Endometrial microvascular endothelial cells (primary cell): ENCODE results near the gene DUSP7. TPM values are rescaled to one million over a fixed set of nuclear protein-coding genes. Genes with fewer than 3 reads are reported as not detected.

Source experiments
- in situ Hi-C: cut with HindIII; loops from 2 replicates; pipeline ENCODE4 v1.10.0; 2017; ENCODE audit warnings: low sequenced_read_pairs, low pct_unique_long_range_greater_than_20kb; ENCODE audit errors: inconsistent ontology term
- total RNA-seq: library from RNA; depleted of rRNA; stranded (reverse); fragments of >200 nt; gene quantifications from one replicate; pipeline ENCODE4 v1.2.3, GENCODE V29; 2015; ENCODE audit errors: inconsistent ontology term

DUSP7 gene, protein sequence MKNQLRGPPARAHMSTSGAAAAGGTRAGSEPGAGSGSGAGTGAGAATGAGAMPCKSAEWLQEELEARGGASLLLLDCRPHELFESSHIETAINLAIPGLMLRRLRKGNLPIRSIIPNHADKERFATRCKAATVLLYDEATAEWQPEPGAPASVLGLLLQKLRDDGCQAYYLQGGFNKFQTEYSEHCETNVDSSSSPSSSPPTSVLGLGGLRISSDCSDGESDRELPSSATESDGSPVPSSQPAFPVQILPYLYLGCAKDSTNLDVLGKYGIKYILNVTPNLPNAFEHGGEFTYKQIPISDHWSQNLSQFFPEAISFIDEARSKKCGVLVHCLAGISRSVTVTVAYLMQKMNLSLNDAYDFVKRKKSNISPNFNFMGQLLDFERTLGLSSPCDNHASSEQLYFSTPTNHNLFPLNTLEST
- 29.4 TPM for total RNA-seq

DNA sequence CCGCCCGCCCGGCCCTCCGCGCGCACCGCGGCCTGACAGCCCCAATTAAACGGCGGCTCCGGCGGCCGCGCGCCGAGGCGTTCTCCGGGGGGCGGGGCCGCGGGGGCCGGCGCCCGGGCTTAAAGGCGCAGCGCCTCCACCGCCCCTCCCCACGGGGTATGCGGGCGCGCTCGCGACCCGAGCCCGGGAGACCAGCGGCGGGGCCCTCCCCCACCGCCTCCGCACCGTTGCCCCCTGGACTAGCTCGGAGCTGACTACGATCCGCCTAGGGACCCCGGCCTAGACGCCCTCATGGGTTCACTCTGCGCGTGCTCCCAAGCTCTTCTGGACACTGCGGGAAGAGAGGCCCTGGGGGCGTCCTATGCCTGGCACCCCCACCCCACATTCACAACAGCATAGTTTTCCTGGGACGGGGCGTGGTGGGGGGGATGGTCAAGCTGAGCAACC, at the start of gene DUSP7:
Gene DUSP7, minus strand, starts transcription at position 51 of the 447 bp plus-strand sequence. CDS start 205 bp downstream, outside the sequence.
- in situ Hi-C loops = no loop called here

DNA sequence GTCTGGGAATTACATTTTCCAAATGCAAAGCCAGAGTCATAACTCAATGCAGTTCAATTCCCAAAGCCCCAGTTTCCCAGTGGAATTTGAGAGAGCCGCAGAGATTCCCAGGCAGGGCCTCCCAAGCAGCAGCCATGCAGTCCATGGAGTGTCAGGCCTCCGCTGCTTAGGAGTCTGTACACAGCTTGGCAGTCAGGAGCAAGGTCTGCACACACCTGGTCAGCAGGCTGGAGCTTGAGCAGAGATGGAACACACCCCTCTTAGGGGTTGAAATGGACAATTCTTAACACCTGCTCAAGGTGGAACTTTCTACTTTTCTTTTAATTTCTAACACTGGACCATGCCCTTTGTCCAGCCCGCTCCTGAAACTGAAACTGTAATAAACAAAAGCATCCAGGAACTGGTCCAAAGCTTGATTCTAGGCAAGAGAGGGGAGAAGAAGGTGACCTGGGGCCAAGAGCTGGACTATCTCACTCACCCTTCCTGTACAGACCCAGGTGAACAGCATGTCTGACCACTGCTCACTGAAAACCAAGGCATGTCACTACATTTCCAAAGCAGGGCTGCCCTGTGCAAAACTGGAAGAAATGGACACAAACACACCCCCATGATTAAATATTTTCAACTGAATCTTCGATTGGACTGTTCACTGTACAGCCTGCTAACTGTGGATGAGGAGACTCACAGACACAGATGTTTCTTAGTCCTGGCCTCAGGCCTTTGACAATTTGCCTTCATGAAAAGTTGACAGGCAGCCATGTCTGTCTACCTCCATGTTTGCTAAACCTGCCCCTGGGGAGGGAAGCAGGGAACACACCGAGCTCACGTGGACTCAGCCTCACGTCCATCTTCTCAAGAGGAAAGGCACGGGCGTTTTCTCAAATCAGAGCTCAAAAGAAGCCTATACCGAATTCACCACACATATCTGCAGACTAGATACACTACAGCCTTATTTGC, 48.6 kb upstream of the DUSP7 start:
- in situ Hi-C loops = no loop called here

DNA sequence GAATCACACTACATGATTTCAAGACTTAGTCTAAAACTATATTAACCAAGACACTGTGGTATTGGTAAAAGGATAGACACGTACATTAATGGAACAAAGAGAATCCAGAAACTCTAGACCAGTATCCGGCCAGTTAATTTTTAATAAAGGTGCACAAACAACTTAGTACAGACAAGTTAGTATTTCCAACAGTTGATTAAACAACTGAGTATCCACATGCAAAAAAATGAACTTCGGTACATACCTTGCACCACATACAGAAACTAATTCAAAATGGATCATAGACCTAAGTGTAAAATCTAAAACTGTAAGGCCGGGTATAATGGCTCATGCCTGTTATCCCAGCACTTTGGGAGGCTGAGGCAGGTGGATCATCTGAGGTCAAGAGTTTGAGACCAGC, 46.6 kb upstream of the DUSP7 start:
- in situ Hi-C loops = no loop called here

DNA sequence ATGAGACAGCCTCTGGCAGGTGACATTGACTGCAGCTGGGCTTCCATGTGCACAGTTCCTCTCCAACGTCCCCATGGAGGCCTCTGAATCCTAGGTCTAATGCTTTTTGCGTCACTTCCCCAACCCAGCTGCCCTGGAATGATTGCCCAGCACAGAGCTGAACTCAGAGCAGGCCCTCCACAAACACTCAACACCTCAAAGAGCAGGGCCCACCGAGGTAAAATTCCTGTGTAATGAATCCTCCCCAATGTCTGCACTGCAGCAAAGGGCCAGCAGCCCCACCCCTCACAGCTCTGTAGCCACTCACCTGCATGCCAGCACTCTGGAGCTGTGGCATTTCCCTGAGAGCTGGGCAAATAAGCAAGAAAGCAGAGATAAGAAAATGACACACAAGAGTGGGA, 42.6 kb upstream of the DUSP7 start:
- in situ Hi-C loops = no loop called here

DNA sequence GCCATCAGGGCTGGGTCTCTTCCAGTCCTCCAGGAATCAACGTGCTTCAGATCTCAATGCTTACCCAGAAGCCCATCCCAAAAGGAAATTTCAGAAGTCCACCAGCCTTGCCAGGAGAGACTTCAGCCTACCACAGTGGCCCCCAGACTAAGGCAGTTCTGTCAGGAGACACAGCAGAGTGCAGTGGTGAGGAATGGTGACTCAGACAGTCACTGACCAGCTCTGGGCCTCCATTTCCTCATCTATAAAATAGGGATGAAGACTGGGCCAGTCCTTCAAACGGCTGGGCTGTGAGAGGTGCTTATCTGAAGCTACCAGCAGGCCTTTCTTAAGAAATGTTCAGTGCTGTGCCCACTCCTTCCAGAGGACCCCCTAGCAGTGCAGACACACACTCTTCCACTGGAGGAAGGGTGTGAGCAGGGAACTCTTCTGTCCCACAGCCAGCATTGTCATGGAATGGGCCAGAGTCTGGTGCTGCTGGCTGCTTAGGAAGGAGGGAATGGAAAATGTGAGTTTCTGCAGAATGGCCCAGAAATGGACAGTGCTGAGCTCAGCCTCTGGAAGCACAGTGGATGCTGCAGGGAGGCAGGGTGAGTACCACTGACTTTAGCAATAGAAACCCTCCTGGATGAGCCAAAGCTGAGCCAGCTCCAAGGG, 41.6 kb upstream of the DUSP7 start:
- in situ Hi-C loops = no loop called here

DNA sequence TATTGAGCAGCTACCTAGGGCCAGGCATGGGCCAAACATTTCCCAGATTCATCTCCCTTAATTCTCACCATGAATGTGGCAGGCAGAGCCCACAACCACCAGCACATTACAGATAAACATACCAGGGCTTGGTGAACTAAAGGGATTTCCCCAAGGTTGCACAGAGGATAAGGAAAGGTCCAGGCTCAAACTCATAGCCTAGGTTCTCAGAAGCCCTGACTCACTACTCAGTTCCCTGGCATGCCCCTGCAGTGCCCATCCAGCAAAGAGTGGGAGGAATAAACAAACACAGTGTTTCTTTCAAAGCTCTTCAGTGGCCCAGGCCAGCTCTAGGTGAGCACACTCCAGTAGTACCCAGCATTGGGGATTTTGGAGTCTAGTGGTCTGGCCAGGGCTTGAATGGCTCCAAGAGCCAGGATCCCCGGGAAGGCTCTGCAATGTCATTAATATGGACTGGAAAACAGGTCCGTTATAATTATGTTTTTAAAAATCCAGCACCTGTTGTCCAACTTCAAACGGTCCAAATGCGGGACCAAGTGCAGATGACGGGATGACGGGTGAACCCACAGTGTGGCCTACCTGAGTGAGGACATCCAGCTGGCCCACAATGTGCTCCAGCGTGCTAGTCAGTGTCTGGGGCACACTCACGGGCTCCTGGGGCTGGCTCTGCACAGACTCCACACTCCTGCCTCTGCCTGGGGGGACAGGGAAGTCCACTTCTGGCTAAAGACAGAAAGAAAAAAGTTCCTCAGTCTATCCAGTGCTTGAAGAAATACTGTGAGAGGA, 39.8 kb upstream of the DUSP7 start:
- in situ Hi-C loops = no loop called here

DNA sequence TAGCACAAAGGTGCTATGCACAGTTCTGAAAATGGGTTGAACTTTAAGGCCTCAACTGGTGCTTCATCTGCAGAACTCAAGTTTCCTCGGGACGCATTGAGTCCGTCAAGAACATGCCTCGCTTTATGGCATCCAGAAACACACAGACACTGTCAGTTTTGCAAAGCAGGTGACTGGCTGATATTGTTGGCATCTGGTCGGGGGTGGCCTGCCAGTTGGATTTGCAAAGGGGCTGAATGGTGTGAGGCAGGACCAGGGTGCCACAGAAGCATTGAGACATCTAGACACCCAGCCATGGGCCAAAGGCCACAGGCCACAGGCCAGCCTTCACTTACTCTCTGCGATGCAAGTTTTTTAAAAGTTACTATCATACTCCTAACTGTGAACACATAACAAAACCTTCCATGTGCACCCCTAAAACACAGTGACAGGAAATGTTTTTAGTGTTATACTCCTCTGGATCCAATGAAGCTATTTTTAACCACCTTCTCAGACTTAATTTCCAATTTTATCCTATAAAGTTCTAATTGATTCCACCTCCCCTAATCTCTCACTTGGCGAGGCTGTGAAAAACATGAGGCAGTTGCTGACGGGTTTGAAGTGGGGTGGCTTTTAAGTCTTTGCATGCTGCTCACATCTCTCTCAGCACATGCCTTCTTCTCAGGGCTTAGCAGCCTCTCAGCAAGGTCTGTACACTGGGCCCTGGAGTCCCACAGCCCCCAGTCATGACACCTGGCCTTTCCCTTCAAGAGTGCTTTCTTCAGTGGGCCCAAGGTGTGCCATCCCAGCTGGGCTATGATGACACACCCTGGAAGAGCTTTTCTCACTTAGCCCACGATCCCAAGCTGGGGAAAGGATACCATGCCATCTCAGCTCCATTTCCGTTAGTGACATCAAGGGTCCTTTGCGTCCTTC, 38.5 kb upstream of the DUSP7 start:
- in situ Hi-C loops = no loop called here

DNA sequence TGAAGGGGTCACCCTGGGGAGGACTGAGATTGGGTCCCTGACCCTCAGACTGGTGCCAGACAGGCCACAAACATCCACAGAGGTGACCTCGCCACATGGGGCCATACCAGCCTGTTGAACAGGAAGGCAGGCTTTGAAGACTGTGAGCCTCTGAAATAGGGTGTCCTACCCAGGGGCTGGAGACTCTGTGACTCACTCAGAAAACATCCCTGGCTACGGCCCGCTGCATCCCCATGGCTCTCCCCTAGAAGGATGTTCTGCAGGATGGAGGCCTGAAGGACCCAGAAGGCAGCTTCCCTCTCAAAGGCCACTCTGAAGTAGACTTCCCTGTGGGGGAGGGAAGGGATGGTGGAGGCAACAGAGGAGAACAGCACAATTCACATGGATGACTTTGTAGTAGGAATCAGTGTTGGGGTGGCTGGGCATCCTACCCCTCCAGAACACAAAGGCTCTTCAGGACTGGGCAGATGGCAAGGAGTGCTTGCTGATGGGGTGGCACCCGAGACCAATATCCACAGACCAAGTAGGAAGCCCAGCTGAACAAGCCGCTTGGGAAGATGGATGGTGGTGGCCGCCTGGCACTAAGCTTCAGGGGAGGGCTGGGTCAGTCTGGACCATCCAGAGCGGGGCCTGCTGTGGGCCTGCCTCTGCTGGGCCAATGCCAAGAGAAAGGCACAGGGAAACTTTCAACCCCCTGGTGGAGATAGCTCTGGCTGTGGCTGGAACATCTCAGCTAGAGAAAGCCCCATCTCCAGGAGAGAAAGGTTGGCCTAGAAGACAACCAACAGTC, 37.6 kb upstream of the DUSP7 start:
- in situ Hi-C loops = no loop called here

DNA sequence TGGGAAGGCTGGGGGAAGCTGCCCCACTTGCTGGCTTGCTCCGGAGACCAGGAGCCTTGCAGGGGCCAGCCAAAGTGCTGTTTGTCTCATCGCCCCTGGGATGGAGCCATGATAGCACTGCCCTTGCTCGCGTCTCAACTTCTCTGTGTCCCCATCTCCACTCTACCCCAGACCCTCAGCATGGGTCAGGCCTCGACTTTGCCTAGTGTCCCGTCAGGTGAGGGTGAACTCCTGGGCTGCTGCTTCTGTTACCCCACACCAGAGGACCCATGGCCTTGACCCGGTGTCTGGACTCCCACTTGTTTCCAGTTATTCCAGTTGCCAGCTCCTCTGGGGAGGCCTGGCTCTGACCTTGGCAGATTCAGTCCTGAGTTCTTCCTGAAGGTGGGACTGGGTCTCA, 36.5 kb upstream of the DUSP7 start:
- in situ Hi-C loops = no loop called here

DNA sequence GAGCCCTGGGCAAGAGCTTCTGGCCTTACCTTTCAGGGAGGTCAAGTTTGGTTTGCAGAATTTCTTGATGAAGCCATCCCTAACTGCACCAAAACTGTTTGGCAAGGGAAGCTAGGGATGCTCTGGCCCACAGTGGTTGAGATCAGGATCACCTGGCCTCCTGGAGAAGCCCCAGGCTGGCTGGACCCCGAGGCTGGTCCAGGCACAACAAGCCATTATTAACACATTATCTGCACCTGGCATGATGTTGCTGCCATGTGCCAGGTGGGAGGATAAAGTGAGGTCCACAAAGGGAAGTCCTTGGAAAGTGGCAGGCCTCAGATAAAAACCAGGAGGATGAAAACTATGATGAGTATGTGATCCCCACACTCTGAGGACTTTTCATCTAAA, 35.9 kb upstream of the DUSP7 start:
- in situ Hi-C loops = no loop called here

DNA sequence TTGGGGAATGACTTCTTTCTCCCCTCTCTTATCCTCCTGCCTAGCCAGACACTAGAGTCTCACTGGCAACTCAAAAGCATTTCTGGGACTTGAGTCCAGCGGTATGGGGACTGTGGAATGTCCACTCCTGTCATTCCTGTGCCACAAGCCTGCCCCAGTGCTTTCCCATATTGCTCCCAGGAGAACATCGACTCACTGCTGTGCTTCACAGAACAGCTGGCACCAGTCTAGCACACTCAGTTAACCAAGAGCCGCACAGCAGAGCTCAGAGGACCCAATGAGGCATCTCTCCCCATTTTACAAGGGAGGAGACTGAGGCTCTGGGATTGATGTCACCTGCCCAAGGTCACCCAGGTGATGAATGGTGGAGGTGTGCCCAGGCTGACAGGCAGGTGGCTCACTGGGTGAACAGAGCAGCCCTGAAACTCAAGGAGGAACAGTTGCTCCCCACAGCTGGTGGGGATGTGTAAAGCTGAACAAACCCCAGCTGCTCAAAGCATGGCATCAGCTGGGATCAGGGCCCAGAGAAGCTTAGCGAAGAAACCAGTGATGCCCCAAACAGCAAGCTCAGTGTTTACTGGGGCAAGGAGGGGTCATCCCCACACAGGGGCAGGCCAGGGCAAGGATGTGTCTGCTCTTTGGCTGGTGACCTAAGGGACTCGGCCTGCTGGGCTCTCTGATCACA, 35.4 kb upstream of the DUSP7 start:
- in situ Hi-C loops = no loop called here

DNA sequence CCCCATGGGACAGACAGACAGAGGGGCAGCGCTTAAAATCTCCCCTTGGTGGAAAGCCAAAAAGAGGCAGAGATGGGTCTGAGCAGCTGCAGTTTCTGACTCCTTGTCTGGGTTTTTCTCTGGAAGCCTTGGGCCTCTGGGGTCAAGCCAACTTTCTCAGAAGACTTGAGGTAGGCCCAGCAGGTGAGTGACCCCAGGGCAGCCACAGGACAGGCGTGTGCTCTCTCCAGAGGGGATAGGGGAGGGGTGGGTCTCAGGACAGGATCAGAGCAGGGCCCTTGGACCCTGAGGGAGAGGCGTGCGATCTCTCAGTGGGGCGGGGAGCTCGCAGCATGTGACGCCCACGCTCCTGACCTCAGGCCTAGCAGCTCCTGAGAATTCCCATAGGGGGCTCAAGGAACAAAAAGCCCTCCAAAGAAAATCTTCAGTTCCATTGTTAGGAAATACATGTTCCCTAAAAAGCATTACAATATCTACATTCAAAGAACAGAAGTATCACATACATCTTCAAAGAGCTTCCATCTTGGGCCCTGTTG, 34.6 kb upstream of the DUSP7 start:
- in situ Hi-C loops = no loop called here

DNA sequence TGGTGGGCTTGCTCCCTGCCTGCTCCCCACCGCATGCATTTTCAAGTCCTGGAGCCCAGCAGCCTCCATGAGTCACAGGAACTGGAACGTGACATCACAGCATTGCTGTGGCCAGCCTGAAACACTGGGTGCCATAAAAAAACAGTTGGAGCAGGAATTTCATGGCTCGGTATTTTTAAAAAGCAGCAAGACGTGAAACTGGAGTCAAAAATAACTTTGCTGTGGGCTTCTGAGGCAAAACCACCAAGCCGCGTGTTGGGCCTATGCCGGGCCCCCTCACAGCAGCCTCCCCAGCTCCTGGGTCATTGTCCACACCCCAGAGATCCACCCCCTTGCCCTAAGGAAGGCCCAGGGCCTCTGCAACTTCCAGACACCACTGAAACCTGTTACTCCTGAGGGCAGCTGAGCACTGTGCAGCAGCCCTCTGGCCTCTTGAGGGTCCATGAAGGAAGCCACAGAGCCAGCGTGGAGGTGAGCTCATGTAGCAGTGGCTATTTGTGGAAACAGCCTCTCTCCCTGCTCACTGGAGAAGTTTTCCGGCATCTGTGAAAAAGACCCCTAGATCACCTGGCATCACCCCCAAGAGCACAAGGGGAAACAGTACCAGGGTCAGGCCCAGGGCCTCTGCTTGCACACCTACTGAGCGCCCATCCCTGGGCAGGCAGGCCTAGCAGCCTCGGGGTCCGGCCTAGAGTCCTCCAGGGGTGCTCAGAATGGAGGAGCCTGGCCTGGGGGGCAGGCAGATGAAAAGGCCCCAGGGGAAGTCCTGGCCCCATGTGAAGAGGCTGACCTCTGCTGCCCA, 34.0 kb upstream of the DUSP7 start:
- in situ Hi-C loops = no loop called here

DNA sequence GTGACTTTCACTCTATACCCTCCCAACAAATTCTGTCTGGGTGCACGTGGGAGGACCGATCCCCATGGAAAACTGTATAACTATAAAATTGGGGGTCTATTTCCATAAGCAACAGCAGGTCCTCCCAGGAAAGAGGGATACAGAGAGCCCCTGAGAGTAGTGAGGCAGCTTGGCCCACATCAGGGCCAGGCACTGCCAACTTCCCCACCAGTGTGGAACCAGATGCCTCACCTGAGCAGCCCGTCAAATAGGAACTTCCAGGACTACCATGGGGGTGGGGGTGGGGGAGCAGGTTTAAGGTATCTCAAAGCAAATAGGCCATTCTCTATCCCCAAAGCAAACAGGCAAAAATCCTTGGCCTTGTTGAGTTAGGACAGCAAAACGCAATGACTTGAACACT, 33.3 kb upstream of the DUSP7 start:
- in situ Hi-C loops = no loop called here
